ENCODE data around the gene PRSS1.

The PRSS1 gene

GRCh38 chr7:142791502-142791901 is 42.2 kb downstream of the PRSS1 start:
- FAIRE-seq (no peak), DNase-seq (ENCODE audit: insufficient read length, low spot score) (no peak)

GRCh38 chr7:142792129-142792528 is 42.9 kb downstream of the PRSS1 start:
- no peak for DNase-seq (ENCODE audit: insufficient read length, low spot score)
- no peak for FAIRE-seq

DNA sequence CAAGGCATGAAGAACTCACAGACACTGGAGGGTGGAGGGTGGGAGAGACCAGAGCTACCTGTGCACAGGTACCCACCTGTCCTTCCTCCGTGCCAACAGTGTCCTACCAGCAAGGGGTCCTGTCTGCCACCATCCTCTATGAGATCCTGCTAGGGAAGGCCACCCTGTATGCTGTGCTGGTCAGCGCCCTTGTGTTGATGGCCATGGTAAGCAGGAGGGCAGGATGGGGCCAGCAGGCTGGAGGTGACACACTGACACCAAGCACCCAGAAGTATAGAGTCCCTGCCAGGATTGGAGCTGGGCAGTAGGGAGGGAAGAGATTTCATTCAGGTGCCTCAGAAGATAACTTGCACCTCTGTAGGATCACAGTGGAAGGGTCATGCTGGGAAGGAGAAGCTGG is 43.3 kb downstream of the PRSS1 start:
- FAIRE-seq = no peak
- DNase-seq (ENCODE audit: insufficient read length, low spot score) = no peak

- FAIRE-seq = no peak
- DNase-seq (ENCODE audit: insufficient read length, low spot score) = no peak
These were observed 43.9 kb downstream of the PRSS1 start for GRCh38 chr7:142793156-142793555.

DNA sequence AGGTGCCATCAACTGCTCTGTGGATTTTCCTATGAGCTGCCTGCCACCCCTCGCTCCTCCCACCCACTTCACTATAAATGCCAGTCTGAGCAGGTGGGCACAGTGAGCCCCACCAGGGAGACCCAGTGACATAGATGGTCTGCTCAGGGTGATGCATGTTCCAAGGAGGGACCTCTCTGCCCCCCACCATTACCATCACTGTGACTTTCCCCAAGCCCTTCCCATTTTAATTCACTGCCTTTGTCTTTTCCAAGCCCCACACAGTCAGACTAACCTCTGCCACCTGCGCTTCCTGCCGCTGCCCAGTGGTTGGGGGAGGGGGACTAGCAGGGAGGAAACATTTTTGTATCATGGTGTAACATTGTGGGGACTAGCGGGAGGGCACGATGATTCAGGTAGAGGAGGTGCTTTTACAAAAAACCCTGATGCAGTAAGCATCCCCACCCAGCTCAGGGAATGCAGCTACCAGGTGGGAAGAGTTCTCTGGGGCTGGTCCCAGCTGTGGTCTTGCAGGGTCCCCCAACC is 46.1 kb downstream of the PRSS1 start:
- FAIRE-seq = no peak
- no peak for DNase-seq (ENCODE audit: insufficient read length, low spot score)

DNA sequence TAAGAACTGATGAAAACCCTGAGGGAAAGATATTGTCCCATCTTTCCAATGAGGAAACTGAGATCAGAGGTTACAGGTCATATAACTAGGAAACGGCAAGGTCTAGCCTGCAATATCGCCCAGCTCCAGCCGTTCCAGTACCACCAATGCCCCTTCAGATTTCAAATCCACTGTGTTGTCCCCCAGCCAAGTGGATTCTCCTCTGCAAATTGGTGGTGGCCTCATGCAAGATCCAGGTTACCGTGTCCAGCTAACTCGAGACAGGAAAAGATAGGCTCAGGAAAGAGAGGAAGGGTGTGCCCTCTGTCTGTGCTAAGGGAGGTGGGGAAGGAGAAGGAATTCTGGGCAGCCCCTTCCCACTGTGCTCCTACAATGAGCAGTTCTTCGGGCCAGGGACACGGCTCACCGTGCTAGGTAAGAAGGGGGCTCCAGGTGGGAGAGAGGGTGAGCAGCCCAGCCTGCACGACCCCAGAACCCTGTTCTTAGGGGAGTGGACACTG is 46.8 kb downstream of the PRSS1 start:
- FAIRE-seq = no peak
- DNase-seq (ENCODE audit: insufficient read length, low spot score) = no peak

DNA sequence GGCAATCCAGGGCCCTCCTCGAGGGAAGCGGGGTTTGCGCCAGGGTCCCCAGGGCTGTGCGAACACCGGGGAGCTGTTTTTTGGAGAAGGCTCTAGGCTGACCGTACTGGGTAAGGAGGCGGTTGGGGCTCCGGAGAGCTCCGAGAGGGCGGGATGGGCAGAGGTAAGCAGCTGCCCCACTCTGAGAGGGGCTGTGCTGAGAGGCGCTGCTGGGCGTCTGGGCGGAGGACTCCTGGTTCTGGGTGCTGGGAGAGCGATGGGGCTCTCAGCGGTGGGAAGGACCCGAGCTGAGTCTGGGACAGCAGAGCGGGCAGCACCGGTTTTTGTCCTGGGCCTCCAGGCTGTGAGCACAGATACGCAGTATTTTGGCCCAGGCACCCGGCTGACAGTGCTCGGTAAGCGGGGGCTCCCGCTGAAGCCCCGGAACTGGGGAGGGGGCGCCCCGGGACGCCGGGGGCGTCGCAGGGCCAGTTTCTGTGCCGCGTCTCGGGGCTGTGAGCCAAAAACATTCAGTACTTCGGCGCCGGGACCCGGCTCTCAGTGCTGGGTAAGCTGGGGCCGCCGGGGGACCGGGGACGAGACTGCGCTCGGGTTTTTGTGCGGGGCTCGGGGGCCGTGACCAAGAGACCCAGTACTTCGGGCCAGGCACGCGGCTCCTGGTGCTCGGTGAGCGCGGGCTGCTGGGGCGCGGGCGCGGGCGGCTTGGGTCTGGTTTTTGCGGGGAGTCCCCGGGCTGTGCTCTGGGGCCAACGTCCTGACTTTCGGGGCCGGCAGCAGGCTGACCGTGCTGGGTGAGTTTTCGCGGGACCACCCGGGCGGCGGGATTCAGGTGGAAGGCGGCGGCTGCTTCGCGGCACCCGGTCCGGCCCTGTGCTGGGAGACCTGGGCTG is 47.5 kb downstream of the PRSS1 start:
- FAIRE-seq (no peak), DNase-seq (ENCODE audit: insufficient read length, low spot score) (no peak)

DNA sequence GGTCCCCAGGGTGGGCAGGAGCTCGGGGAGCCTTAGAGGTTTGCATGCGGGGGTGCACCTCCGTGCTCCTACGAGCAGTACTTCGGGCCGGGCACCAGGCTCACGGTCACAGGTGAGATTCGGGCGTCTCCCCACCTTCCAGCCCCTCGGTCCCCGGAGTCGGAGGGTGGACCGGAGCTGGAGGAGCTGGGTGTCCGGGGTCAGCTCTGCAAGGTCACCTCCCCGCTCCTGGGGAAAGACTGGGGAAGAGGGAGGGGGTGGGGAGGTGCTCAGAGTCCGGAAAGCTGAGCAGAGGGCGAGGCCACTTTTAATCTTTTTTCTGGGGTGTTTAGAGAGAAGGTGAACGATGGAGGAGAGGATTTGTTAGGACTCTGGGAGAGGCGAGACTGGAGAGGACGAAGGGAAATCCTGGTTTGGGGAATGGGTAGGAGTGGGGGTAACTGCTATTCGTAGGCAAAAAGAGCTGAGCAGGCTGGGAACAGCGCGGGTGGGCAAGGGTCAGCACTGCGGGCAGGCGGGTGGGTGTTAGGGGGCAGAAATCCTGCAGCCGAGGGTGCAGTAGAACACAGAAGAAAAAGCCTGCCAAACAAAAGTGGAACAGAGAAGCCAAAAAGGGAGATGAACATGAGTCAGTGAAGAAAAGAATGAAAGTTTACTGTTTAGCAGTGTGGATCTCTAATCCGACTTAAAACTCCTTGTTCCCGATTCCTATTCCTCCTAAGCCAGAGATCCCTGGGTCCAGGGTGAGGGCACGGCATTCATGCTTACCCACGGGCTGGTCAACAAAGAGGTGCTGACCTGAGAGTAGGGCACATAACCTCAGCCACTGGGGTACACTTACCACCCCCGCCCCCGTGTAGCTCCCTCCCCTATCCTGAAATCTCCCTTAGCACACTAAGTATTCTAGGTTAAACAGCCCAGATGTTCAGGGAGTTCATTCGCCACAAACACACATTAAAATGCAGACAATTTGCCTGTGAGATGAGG is 48.4 kb downstream of the PRSS1 start:
- DNase-seq (ENCODE audit: insufficient read length, low spot score) (no peak), FAIRE-seq (no peak)

GRCh38 chr7:142798451-142799436 is 49.5 kb downstream of the PRSS1 start:
- DNase-seq (ENCODE audit: insufficient read length, low spot score) (no peak), FAIRE-seq (no peak)

DNA sequence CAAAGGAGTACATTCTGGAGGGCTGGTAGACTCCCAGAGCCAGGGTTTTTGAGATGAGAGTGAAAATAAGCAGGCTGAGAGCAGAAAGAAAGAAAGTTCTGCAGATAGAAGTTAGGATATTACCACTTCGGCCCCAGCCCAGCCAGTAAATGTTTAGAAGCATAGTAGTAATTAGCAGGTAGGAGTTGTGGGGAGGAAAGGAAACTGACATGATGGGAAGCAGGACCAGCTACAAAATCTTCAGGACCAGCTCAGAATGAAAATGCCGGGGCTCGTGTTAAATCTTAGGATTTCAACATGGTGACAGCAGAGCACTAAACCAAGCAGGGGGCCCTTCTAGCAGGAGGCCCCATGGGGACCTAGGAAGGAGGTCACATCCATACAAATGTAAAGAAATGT is 50.2 kb downstream of the PRSS1 start:
- FAIRE-seq (no peak), DNase-seq (ENCODE audit: insufficient read length, low spot score) (no peak)

GRCh38 chr7:142800088-142800487 is 50.8 kb downstream of the PRSS1 start:
- DNase-seq (ENCODE audit: insufficient read length, low spot score) = no peak
- no peak for FAIRE-seq

DNA sequence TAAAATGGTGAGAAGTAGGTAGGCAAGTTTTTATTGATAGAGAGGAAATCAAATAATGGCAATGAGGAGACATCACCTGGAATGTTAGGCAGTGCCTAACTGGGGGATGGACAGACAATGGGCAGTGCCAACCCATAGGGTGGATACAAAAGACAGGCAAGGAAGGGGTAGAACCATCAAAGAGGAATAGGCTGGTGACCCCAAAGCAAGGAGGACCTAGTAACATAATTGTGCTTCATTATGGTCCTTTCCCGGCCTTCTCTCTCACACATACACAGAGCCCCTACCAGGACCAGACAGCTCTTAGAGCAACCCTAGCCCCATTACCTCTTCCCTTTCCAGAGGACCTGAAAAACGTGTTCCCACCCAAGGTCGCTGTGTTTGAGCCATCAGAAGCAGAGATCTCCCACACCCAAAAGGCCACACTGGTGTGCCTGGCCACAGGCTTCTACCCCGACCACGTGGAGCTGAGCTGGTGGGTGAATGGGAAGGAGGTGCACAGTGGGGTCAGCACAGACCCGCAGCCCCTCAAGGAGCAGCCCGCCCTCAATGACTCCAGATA is 51.5 kb downstream of the PRSS1 start:
- DNase-seq (ENCODE audit: insufficient read length, low spot score) (no peak), FAIRE-seq (no peak)

GRCh38 chr7:142801601-142802295 is 52.5 kb downstream of the PRSS1 start:
- DNase-seq (ENCODE audit: insufficient read length, low spot score) (no peak), FAIRE-seq (no peak)

DNA sequence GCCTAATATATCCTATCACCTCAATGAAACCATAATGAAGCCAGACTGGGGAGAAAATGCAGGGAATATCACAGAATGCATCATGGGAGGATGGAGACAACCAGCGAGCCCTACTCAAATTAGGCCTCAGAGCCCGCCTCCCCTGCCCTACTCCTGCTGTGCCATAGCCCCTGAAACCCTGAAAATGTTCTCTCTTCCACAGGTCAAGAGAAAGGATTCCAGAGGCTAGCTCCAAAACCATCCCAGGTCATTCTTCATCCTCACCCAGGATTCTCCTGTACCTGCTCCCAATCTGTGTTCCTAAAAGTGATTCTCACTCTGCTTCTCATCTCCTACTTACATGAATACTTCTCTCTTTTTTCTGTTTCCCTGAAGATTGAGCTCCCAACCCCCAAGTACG is 53.0 kb downstream of the PRSS1 start:
- FAIRE-seq (no peak), DNase-seq (ENCODE audit: insufficient read length, low spot score) (no peak)

All from HTR-8/SVneo (cell line).